Activated CD8-positive, alpha-beta memory T cell treated with anti-CD3 and anti-CD28 coated beads for 24 hours (primary cell): Measurements from ENCODE around the gene SAPCD2.
"Not testable (repeated sequence)": the region's sequence is repeated elsewhere in the genome, so short reads cannot be mapped to it uniquely, and the experiment has no call there.

Experiments
- DNase-seq: peaks from one replicate; pipeline ENCODE4 v3.0.0-alpha.2; 2020

SAPCD2 gene

GRCh38 chr9:137044502-137045177 is 25.7 kb downstream of the SAPCD2 start:
- no peak for DNase-seq

DNA sequence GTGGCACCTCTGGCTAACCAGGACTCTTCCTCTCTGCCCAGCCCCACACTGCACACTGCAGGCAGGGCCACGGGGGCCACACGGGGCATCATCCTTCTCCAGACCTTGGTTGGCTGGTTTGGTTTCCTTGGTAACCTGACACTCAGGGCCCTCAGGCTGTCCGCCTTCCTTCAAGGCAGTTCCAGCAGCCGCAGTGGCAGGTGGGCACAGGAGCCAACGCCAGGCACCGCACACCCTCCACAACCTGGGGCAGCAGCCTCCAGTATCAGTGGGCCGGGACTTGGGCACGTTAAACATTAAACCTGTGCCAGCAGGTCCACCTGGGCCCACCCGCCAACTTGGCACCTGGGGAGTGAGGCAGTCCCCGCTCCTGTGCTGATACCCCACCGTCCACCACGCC is 26.3 kb downstream of the SAPCD2 start:
- no peak for DNase-seq

GRCh38 chr9:137042751-137043727 is 27.3 kb downstream of the SAPCD2 start:
- DNase-seq, result no peak

- no peak for DNase-seq
Measured at GRCh38 chr9:137041124-137041523, 29.2 kb downstream of the SAPCD2 start.

DNA sequence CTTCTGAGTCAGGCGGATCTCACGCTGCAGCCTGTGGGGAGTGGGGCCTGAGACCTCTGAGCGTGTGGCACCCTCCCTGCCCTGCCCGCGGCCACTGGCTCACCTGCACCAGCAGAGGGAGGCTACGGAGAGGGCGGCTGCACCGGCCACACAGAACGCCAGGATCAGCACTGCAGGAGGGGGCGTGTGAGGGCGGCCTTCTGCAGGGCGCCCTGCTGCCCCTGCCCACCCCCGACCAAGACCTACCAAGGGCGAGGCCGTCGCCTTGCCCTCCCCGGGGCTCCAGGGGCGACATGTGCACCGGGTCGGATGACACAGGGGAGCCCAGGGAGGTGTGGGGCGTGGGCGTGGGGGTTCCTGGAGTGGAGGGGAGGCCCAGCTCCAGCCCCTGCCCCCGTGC is 29.8 kb downstream of the SAPCD2 start:
- no peak for DNase-seq

DNA sequence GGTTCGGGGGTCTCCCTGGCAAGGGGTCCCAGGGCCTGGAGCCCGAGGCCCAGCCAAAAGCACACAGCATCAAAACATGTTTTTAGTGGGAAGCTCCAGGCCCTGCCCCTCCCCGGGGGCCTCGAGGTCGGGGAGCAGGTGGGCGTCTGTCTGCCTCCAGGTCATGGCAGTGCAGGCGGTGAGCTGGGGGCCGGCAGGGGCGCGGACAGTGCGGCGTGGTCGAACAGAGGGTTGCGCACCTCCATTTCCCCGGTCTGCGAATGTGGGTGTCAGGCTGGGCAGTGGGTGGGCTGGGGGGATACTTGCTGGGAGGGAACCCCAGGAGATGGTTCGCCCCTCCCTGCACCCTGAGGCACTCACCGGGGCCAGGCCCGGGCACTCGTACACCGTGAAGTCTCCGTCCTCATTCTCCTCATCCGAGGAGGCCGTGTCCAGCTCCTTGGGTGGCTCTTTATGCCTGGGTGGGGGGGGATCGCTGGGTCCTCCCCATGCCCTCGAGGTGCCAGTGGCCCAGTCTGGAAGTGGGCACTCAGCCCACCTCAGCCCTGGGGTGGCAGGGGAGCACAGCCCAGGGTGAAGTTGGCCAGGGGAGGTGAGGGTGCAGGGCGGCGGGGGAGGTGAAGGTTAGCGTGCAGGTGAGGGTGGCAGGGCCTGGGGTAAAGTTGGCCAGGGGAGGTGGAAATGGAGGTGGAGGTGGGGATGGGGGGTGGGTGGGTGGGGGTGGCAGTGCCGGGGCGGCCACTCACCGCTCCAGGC is 30.6 kb downstream of the SAPCD2 start:
- DNase-seq, result no peak

GRCh38 chr9:137038916-137039315 is 31.4 kb downstream of the SAPCD2 start:
- DNase-seq, result no peak

- DNase-seq, result no peak
Measured at GRCh38 chr9:137037483-137037882, 32.9 kb downstream of the SAPCD2 start.

- DNase-seq, result no peak
Measured at GRCh38 chr9:137037035-137037434, 33.3 kb downstream of the SAPCD2 start.

GRCh38 chr9:137035937-137036336 is 34.4 kb downstream of the SAPCD2 start:
- no peak for DNase-seq

- no peak for DNase-seq
Measured at GRCh38 chr9:137035507-137035834, 34.9 kb downstream of the SAPCD2 start.

DNA sequence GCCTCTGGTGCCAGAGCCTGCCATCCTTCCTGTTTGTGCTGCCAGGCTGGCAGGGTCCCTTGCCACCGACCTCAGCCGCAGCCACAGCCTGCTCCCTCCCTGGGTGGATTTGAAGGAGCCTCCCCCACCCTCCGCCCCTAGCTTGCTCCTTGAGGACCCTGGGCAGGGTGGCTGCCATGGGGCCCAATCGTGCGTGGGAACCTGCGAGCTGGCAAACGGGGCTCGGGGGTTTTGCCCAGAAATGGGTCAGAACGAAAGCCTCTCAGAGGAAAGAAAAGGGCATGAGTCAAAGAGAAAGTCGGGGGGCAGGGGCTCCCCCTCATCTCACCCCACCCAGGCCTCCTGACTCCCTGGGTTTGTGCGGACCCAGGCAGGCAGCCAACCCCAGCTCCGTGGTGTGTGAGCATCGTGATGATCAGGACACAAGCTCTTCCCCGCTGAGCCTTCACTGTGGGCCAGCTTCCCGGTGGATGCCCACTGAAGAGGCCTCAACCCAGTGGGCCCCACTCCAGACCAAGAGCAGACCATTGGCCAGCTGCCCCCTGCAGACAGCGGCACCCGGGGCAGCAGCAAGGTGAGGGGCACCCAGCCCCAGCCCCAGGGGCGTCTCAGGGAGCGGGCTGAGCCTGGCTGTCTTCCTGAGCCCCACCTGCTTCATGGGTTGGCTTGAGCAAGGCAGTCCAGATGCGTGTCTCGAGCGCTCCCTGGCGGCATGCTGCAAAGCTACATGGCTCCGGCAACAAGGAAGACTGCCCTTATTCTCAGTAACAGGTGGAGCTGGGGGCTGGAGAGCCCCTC is 35.4 kb downstream of the SAPCD2 start:
- peak; percentile 94 for DNase-seq

DNA sequence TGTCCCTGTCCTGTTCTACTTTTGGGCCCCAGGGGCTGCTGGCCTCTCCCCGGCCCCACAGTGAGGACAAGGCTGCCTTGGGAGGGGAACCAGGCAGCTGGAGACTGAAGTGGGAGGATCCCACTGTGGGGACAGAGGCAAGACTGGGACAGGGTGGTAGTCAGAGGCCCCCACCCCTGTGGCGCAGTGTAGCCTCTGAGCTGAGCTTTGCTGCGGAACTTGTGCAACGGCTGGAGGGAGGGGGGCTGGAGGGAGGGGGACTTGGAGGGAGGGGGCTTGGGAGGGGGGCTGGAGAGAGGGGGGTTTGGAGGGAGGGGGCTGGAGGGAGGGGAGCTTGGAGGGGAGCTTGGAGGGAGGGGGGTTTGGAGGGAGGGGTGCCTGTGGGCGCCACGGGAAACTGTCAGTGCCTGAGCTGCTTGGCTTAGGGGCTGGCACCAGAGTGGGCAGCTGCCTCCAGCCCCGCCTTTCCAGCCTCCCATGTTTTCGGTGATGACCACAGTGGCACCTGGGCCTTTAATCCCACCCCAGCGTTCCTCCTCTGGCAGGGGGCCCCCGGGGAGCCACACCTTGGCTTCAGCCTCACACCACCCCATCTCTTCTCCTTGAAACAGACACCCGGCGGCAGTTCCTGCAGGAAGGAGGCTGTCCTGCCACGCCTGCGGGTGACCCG is 36.2 kb downstream of the SAPCD2 start:
- DNase-seq, result no peak

- DNase-seq, result not testable (repeated sequence)
Measured at GRCh38 chr9:137033481-137033880, 36.9 kb downstream of the SAPCD2 start.

- no peak for DNase-seq
Measured at GRCh38 chr9:137032858-137033257, 37.5 kb downstream of the SAPCD2 start.

- no peak for DNase-seq
Measured at GRCh38 chr9:137031904-137032640, 38.3 kb downstream of the SAPCD2 start, which contains the start of gene FUT7. TSS of gene FUT7 (minus strand) at chr9:137032088. CDS start at chr9:137031991, 97 bp downstream.

GRCh38 chr9:137030538-137031527 is 39.5 kb downstream of the SAPCD2 start:
- peak; percentile 83 for DNase-seq

- no peak for DNase-seq
Measured at GRCh38 chr9:137030006-137030405, 40.4 kb downstream of the SAPCD2 start.

GRCh38 chr9:137029058-137029936 is 41.1 kb downstream of the SAPCD2 start:
- DNase-seq, result peak; percentile 94
